Body of pancreas (tissue), 4 donors: ENCODE results near the gene CRISP1. TPM values are rescaled to one million over a fixed set of nuclear protein-coding genes. Genes with fewer than 3 reads are reported as not detected.
"Not testable (repeated sequence)": the region's sequence is repeated elsewhere in the genome, so short reads cannot be mapped to it uniquely, and the experiment has no call there.

Source experiments
- ATAC-seq: fragments of 150-250 bp; one replicate; pipeline ENCODE4 v1.9.1; 2016
- DNase-seq, 4 donors: peaks; one replicate each; pipeline ENCODE4 v3.0.0-alpha.2; 2019
- H3K27ac ChIP-seq, 4 donors: fragments of 200-600 bp; sonication (generic); 1 replicate in 3 of 4; 2 replicates in 1 of 4; pipeline versions ENCODE4 v1.5.1 to v1.6.1; 2016 to 2019; ENCODE audit warnings: mild to moderate bottlenecking in 1 of 4, mixed read lengths in 1 of 4, moderate library complexity in 1 of 4
- H3K27me3 ChIP-seq, 2 donors: fragments of 200-600 bp; sonication (generic); one replicate each; pipeline ENCODE4 v1.6.0; 2016; ENCODE audit warnings: mild to moderate bottlenecking in 1 of 2
- H3K36me3 ChIP-seq, 2 donors: fragments of 200-600 bp; sonication (generic); replicated peaks in 1 of 2; 2 replicates each; pipeline ENCODE4 v1.5.1; 2016; ENCODE audit warnings: low read depth in 2 of 2; ENCODE audit not compliant: insufficient read depth in 1 of 2
- H3K4me1 ChIP-seq: fragments of 200-600 bp; sonication (generic); one replicate; pipeline ENCODE4 v1.6.0; 2016
- H3K4me3 ChIP-seq, 2 donors: fragments of 200-600 bp; sonication (generic); 1 replicate in 1 of 2; 2 replicates in 1 of 2; pipeline ENCODE4 v1.5.1; 2016 to 2019
- H3K9me3 ChIP-seq, 3 donors: fragments of 200-600 bp; sonication (generic); 1 replicate in 2 of 3; 2 replicates in 1 of 3; pipeline ENCODE4 v1.5.1; 2016
- POLR2A ChIP-seq, 3 donors: fragments of 450-650 bp; IDR thresholded peaks; one replicate each; pipeline ENCODE4 v1.6.1; 2016; ENCODE audit warnings: antibody characterized with exemption in 3 of 3, mild to moderate bottlenecking in 2 of 3
- WGBS, 2 donors: methylation state at CpG; one replicate each; pipeline ENCODE4 v1.1.5; 2017; 5-methylcytosine and 5-hydroxymethylcytosine counted together
- intact Hi-C: fragments of 100-400 bp; cut with DNase I; formaldehyde crosslinking; loops from one replicate; pipeline ENCODE4 v1.15.1; 2023
- total RNA-seq, 2 donors: library from RNA; depleted of rRNA; stranded (reverse); fragments of >200 nt; gene quantifications; one replicate each; pipeline ENCODE4 v1.1.0, GENCODE V29; 2016
- TF ChIP-seq, protein P1 (sequence below), 7 experiments: fragments of 450-650 bp in 4 of 7; fragments of 200-600 bp in 3 of 7; sonication (generic) in 3 of 7; IDR thresholded peaks; one replicate each; pipeline ENCODE4 v1.5.1; 2016 to 2019; ENCODE audit warnings: antibody characterized with exemption in 7 of 7

CRISP1 gene
- total RNA-seq, 2 donors from 2014 or later = not detected

DNA sequence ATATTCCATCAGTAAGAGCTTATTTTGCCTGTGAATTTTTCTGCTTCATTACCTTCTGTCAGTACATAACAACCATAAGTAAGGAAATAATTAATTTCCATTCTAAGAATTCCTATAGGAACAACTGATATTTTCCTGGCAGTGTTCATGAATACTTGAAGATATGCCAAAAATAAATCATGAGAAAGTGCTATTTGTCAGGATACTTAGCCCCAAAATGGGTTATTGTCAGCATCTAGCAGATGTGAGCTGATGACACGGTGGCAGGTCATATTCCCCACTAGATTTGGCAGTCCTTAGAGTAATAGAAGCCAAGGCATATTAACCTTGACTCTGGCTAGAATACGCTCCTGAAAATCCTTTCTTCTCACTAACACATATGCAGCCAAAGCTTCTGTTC, 43.2 kb upstream of the CRISP1 start:
- TF ChIP-seq POLR2A (IDR thresholded peaks at IDR 0.05) = no peak
- TF ChIP-seq, protein P1, sequence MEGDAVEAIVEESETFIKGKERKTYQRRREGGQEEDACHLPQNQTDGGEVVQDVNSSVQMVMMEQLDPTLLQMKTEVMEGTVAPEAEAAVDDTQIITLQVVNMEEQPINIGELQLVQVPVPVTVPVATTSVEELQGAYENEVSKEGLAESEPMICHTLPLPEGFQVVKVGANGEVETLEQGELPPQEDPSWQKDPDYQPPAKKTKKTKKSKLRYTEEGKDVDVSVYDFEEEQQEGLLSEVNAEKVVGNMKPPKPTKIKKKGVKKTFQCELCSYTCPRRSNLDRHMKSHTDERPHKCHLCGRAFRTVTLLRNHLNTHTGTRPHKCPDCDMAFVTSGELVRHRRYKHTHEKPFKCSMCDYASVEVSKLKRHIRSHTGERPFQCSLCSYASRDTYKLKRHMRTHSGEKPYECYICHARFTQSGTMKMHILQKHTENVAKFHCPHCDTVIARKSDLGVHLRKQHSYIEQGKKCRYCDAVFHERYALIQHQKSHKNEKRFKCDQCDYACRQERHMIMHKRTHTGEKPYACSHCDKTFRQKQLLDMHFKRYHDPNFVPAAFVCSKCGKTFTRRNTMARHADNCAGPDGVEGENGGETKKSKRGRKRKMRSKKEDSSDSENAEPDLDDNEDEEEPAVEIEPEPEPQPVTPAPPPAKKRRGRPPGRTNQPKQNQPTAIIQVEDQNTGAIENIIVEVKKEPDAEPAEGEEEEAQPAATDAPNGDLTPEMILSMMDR (IDR thresholded peaks at IDR 0.05) = no peak
- 47 to 50% methylated on average over 2 of the region's 2 CpGs for WGBS, 2 donors

DNA sequence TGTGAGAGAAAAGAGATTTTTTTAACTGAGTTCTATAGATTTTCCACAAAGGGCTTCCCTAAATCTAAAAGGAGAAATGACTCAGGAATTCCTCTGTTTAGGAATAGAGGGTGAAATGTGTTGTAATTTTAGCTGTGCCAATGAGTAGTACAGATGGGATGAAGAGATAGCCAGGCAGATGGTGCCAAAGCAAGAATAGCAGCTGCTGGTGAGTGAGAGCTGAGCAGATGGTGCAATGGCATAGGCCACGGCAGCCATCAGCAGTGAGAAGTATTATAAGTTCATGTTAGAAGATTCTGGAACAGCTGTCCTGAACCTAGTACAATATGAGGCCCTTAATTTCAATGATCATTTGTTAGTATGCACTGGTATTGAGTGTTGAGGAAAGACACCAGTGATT, 40.2 kb upstream of the CRISP1 start:
- Histone ChIP-seq H3K4me3 (no peak overlapping the region), H3K4me1 (no peaks in the 10 kb centered on the region), H3K36me3 (no peaks in the 10 kb centered on the region), H3K27ac (no peak overlapping the region), H3K9me3 (no peaks in the 10 kb centered on the region), H3K27me3 (no peaks in the 10 kb centered on the region)
- DNase-seq (no peak), ATAC-seq (no peak)
- 15 to 32% methylated on average over 1 of the region's 1 CpG for WGBS, 2 donors
- no peak for TF ChIP-seq POLR2A (IDR thresholded peaks at IDR 0.05)
- TF ChIP-seq, protein P1 (IDR thresholded peaks at IDR 0.05) = no peak
- intact Hi-C loops = no loop called here

More for the DNA sequence above, 43.2 kb upstream of the CRISP1 start:
- DNase-seq (no peak), ATAC-seq (no peak)
- no peaks in the 10 kb centered on the region for H3K4me1 ChIP-seq
- intact Hi-C loops = no loop called here
- no peaks in the 10 kb centered on the region for H3K36me3 ChIP-seq
- H3K27ac ChIP-seq = no peak overlapping the region
- H3K9me3 ChIP-seq = no peaks in the 10 kb centered on the region
- H3K27me3 ChIP-seq = no peaks in the 10 kb centered on the region
- no peak overlapping the region for H3K4me3 ChIP-seq

GRCh38 chr6:49905296-49905695, 39.0 kb upstream of the CRISP1 start:
- no peak for DNase-seq
- Histone ChIP-seq H3K36me3 (no peaks in the 10 kb centered on the region), H3K4me1 (no peaks in the 10 kb centered on the region), H3K27ac (no peak overlapping the region), H3K27me3 (no peaks in the 10 kb centered on the region), H3K4me3 (no peak overlapping the region), H3K9me3 (no peaks in the 10 kb centered on the region)
- WGBS, 2 donors = 24 to 29% methylated on average over 2 of the region's 2 CpGs
- no peak for ATAC-seq
- TF ChIP-seq, protein P1 (IDR thresholded peaks at IDR 0.05) = no peak
- TF ChIP-seq POLR2A (IDR thresholded peaks at IDR 0.05) = no peak
- intact Hi-C loops = no loop called here

- H3K4me1 ChIP-seq = no peaks in the 10 kb centered on the region
- DNase-seq (no peak), ATAC-seq (no peak)
- H3K4me3 ChIP-seq = no peak overlapping the region
- WGBS, 2 donors = 21 to 25% methylated on average over 2 of the region's 2 CpGs
- H3K9me3 ChIP-seq = no peaks in the 10 kb centered on the region
- no peaks in the 10 kb centered on the region for H3K36me3 ChIP-seq
- intact Hi-C loops = no loop called here
- no peak overlapping the region for H3K27ac ChIP-seq
- TF ChIP-seq POLR2A (IDR thresholded peaks at IDR 0.05) = no peak
- TF ChIP-seq, protein P1 (IDR thresholded peaks at IDR 0.05) = no peak
- H3K27me3 ChIP-seq = no peaks in the 10 kb centered on the region
Observed at GRCh38 chr6:49902856-49903255, 36.5 kb upstream of the CRISP1 start.

GRCh38 chr6:49898904-49899566, 32.7 kb upstream of the CRISP1 start:
- Histone ChIP-seq H3K9me3 (peaks cover 0 to 9% (median 0%) of the 10 kb centered on the region in 3 donors), H3K4me1 (no peaks in the 10 kb centered on the region), H3K27ac (no peak overlapping the region), H3K4me3 (no peak overlapping the region), H3K27me3 (no peaks in the 10 kb centered on the region), H3K36me3 (no peaks in the 10 kb centered on the region)
- DNase-seq (no peak), ATAC-seq (no peak)
- intact Hi-C loops = no loop called here
- TF ChIP-seq POLR2A (IDR thresholded peaks at IDR 0.05) = no peak
- TF ChIP-seq, protein P1 (IDR thresholded peaks at IDR 0.05) = no peak

- H3K4me3 ChIP-seq, H3K27me3 ChIP-seq, intact Hi-C loops, ATAC-seq, H3K9me3 ChIP-seq, H3K27ac ChIP-seq, H3K4me1 ChIP-seq, DNase-seq, H3K36me3 ChIP-seq: not testable (repeated sequence)
Observed at GRCh38 chr6:49895553-49895952, 29.2 kb upstream of the CRISP1 start.
